Adrenal gland (tissue), 12 donors: Measurements from ENCODE around the gene AQP2. TPM values are rescaled to one million over a fixed set of nuclear protein-coding genes. Genes with fewer than 3 reads are reported as not detected.

Source experiments
- DNase-seq, 7 donors: peaks; one replicate each; pipeline ENCODE4 v3.0.0-alpha.2; 2019 to 2020
- H3K27ac ChIP-seq, 5 donors: fragments of 200-600 bp; sonication (generic) in 4 of 5; 1 replicate in 3 of 5; 2 replicates in 2 of 5; pipeline versions ENCODE4 v1.5.1 to v1.8.0; 2016 to 2020; ENCODE audit warnings: mild to moderate bottlenecking in 1 of 5
- H3K27me3 ChIP-seq: fragments of 200-600 bp; 2 replicates; pipeline ENCODE4 v1.8.0; 2021
- H3K36me3 ChIP-seq, 2 donors: fragments of 200-600 bp; replicated peaks in 1 of 2; 1 replicate in 1 of 2; 2 replicates in 1 of 2; pipeline versions ENCODE4 v1.5.1 to v1.8.0; 2018 to 2022
- H3K4me1 ChIP-seq, 2 donors: fragments of 200-600 bp; replicated peaks in 1 of 2; 1 replicate in 1 of 2; 2 replicates in 1 of 2; pipeline versions ENCODE4 v1.5.1 to v1.8.0; 2018 to 2021
- H3K4me3 ChIP-seq, 4 donors: fragments of 200-600 bp; sonication (generic) in 3 of 4; one replicate each; pipeline ENCODE4 v1.5.1; 2016 to 2018
- H3K9me3 ChIP-seq, 3 donors: fragments of 200-600 bp; sonication (generic) in 1 of 3; replicated peaks in 1 of 3; 1 replicate in 2 of 3; 2 replicates in 1 of 3; pipeline versions ENCODE4 v1.5.1 to v1.8.0; 2016 to 2021
- CTCF ChIP-seq, 6 experiments: fragments of 450-650 bp in 4 of 6; fragments of 200-600 bp in 2 of 6; sonication (generic) in 1 of 6; IDR thresholded peaks; 1 replicate in 5 of 6; 2 replicates in 1 of 6; pipeline versions ENCODE4 v1.5.1 to v1.8.0; 2016 to 2021; ENCODE audit warnings: antibody characterized with exemption in 6 of 6, mild to moderate bottlenecking in 2 of 6, moderate library complexity in 1 of 6
- POLR2A ChIP-seq, 2 donors: fragments of 450-650 bp; IDR thresholded peaks; one replicate each; pipeline ENCODE4 v1.6.1; 2017; ENCODE audit warnings: antibody characterized with exemption in 2 of 2, mild to moderate bottlenecking in 2 of 2, moderate library complexity in 1 of 2
- WGBS, 4 donors: extraction: QIAGEN DNeasy Blood & Tissue Kit in 2 of 4; methylation state at CpG; one replicate each; pipeline versions ENCODE4 v1.1.5 to v1.1.7; 2013 to 2017; 5-methylcytosine and 5-hydroxymethylcytosine counted together
- intact Hi-C, 2 donors: fragments of 100-400 bp; cut with DNase I; formaldehyde crosslinking; loops; one replicate each; pipeline versions ENCODE4 v1.14.1 to v1.15.0; 2022 to 2023
- polyA plus RNA-seq, 3 donors: library from polyadenylated mRNA; stranded (reverse); fragments of 200-250 nt in 2 of 3; fragments of 350-450 nt in 1 of 3; fragmentation: Illumina TruSeq in 1 of 3; extraction: RNeasy Lipid Tissue Mini Kit (QIAGEN cat#74804) in 1 of 3; gene quantifications; one replicate each; pipeline ENCODE4 v1.2.3, GENCODE V29; 2013 to 2014
- total RNA-seq, 9 donors: library from RNA; depleted of rRNA in 4 of 9; stranded (reverse); fragments of >200 nt in 4 of 9; fragments of 120-200 nt in 1 of 9; fragmentation: NEBNext Ultra II Directional in 1 of 9; extraction: Animal tissue kit (Norgen Biotek cat#: 25700) in 1 of 9; gene quantifications; one replicate each; pipeline versions ENCODE4 v1.1.0 to v1.2.4, GENCODE V29; 2013 to 2023
- donor health status: healthy with polysubstance abuse.
- donor health status: Bipolar disorder and iron deficiency.
- donor health status: DM: yes; HTN: yes; CAD: no.
- donor health status: DM: no; HTN: no; CAD: no.
- donor health status: DM: no; HTN: no; CAD: no.
- donor health status: DM: yes; HTN: yes; CAD: no.

The AQP2 gene
- total and polyA plus RNA-seq, 12 donors: 0.10 to 81.0 (median 2.4) TPM; not detected in 1

GRCh38 chr12:49945394-49946080 lies 5.0 kb upstream of the AQP2 start:
- TF ChIP-seq POLR2A (IDR thresholded peaks at IDR 0.05): peak in 1 of 2 donors; percentile 20
- peak; percentile 72 to 88 (median 82) for TF ChIP-seq CTCF (IDR thresholded peaks at IDR 0.05)
- peak overlapping the region in 1 of 4 donors; percentile 30 for H3K4me3 ChIP-seq
- intact Hi-C loops: no loop called here
- DNase-seq: peak; percentile 86 to 95 (median 89)
- H3K4me1 ChIP-seq: peaks cover 0 to 29% of the 10 kb centered on the region in 2 donors
- H3K27ac ChIP-seq: peak overlapping the region in 3 of 5 donors; percentile 3 to 81 (median 72)
- no peaks in the 10 kb centered on the region for H3K9me3 ChIP-seq
- 4 to 11% (median 7%) methylated on average over 25 to 28 of the region's 28 CpGs for WGBS, 4 donors
- H3K27me3 ChIP-seq: no peaks in the 10 kb centered on the region
- no peaks in the 10 kb centered on the region for H3K36me3 ChIP-seq

GRCh38 chr12:49946086-49946485 lies 4.5 kb upstream of the AQP2 start:
- Histone ChIP-seq H3K27me3 (no peaks in the 10 kb centered on the region), H3K4me1 (peaks cover 0 to 34% of the 10 kb centered on the region in 2 donors), H3K9me3 (no peaks in the 10 kb centered on the region), H3K4me3 (no peak overlapping the region), H3K27ac (peak overlapping the region in 3 of 5 donors; percentile 3 to 81 (median 72)), H3K36me3 (no peaks in the 10 kb centered on the region)
- intact Hi-C loops: no loop called here
- no peak for DNase-seq
- no peak for TF ChIP-seq POLR2A (IDR thresholded peaks at IDR 0.05)
- no peak for TF ChIP-seq CTCF (IDR thresholded peaks at IDR 0.05)
- 87 to 92% (median 92%) methylated on average over 9 of the region's 9 CpGs for WGBS, 4 donors

- no peaks in the 10 kb centered on the region for H3K27me3 ChIP-seq
- intact Hi-C loops: no loop called here
- no peak for DNase-seq
- no peaks in the 10 kb centered on the region for H3K9me3 ChIP-seq
- no peaks in the 10 kb centered on the region for H3K36me3 ChIP-seq
- peaks cover 0 to 35% of the 10 kb centered on the region in 2 donors for H3K4me1 ChIP-seq
- TF ChIP-seq CTCF (IDR thresholded peaks at IDR 0.05) (no peak), POLR2A (IDR thresholded peaks at IDR 0.05) (no peak)
- H3K4me3 ChIP-seq: no peak overlapping the region
- no peak overlapping the region for H3K27ac ChIP-seq
- 78 to 85% (median 83%) methylated on average over 3 of the region's 3 CpGs for WGBS, 4 donors
These were observed 4.0 kb upstream of the AQP2 start for GRCh38 chr12:49946497-49946896.

- TF ChIP-seq POLR2A (IDR thresholded peaks at IDR 0.05) (no peak), CTCF (IDR thresholded peaks at IDR 0.05) (no peak)
- no peak overlapping the region for H3K27ac ChIP-seq
- H3K36me3 ChIP-seq: no peaks in the 10 kb centered on the region
- no peaks in the 10 kb centered on the region for H3K9me3 ChIP-seq
- intact Hi-C loops: no loop called here
- DNase-seq: no peak
- no peak overlapping the region for H3K4me3 ChIP-seq
- WGBS, 4 donors: 84 to 86% (median 86%) methylated on average over 7 of the region's 7 CpGs
- no peaks in the 10 kb centered on the region for H3K27me3 ChIP-seq
- H3K4me1 ChIP-seq: peaks cover 0 to 35% of the 10 kb centered on the region in 2 donors
These were observed 2.8 kb upstream of the AQP2 start for GRCh38 chr12:49947593-49948226.
